CD14-positive monocyte (primary cell): ENCODE measurements around the gene ARMC6. TPM values are rescaled to one million over a fixed set of nuclear protein-coding genes. Genes with fewer than 3 reads are reported as not detected.
A peak's percentile ranks its signal among the peaks of the same experiment; 100 is the strongest.

Source experiments
- DNase-seq, 3 donors: peaks; one replicate each; pipeline ENCODE4 v3.0.0-alpha.2; 2011 to 2022
- H2AFZ ChIP-seq: 2 replicates; pipeline ENCODE4 v1.6.0; 2012; ENCODE audit warnings: mild to moderate bottlenecking, low read depth, low read length, inconsistent platforms; ENCODE audit not compliant: insufficient read depth, poor library complexity, severe bottlenecking
- H3K27ac ChIP-seq, 2 donors: 1 replicate in 1 of 2; 2 replicates in 1 of 2; pipeline ENCODE4 v1.5.1; 2012 to 2013; ENCODE audit warnings: low read length in 2 of 2, control low read depth in 1 of 2, inconsistent platforms in 1 of 2, low read depth in 1 of 2, mild to moderate bottlenecking in 1 of 2
- H3K27me3 ChIP-seq, 2 donors: one replicate each; pipeline versions ENCODE4 v1.6.0 to v1.6.1; 2011 to 2013; ENCODE audit warnings: low read length in 2 of 2; ENCODE audit not compliant: control insufficient read depth in 2 of 2, insufficient read depth in 2 of 2
- H3K36me3 ChIP-seq, 2 donors: replicated peaks in 1 of 2; 1 replicate in 1 of 2; 2 replicates in 1 of 2; pipeline versions ENCODE4 v1.5.1 to v1.6.1; 2012 to 2013; ENCODE audit warnings: low read length in 2 of 2, control low read depth in 1 of 2, inconsistent platforms in 1 of 2, mild to moderate bottlenecking in 1 of 2; ENCODE audit not compliant: insufficient read depth in 2 of 2, control insufficient read depth in 1 of 2
- H3K4me1 ChIP-seq, 2 donors: 1 replicate in 1 of 2; 2 replicates in 1 of 2; pipeline versions ENCODE4 v1.5.1 to v1.6.1; 2012 to 2013; ENCODE audit warnings: low read length in 2 of 2, control low read depth in 1 of 2, inconsistent platforms in 1 of 2, mild to moderate bottlenecking in 1 of 2, moderate library complexity in 1 of 2; ENCODE audit not compliant: insufficient read depth in 2 of 2, control insufficient read depth in 1 of 2
- H3K4me2 ChIP-seq: replicated peaks from 2 replicates; pipeline ENCODE3; 2012; ENCODE audit warnings: low read length, moderate library complexity, mild to moderate bottlenecking; ENCODE audit not compliant: poor library complexity, severe bottlenecking; ENCODE audit errors: extremely low read depth
- H3K4me3 ChIP-seq, 3 experiments: fragments of 200-600 bp in 1 of 3; sonication (generic) in 1 of 3; replicated peaks in 1 of 3; 1 replicate in 2 of 3; 2 replicates in 1 of 3; pipeline ENCODE4 v1.5.1; 2011 to 2013; ENCODE audit warnings: low read length in 3 of 3, mild to moderate bottlenecking in 3 of 3, control low read depth in 2 of 3, low read depth in 2 of 3, inconsistent platforms in 1 of 3, moderate library complexity in 1 of 3
- H3K79me2 ChIP-seq: 2 replicates; pipeline ENCODE4 v1.6.0; 2012; ENCODE audit warnings: mild to moderate bottlenecking, control low read depth, inconsistent platforms, low read length, moderate library complexity; ENCODE audit not compliant: insufficient read depth
- H3K9ac ChIP-seq: 2 replicates; pipeline ENCODE4 v1.6.0; 2017; ENCODE audit warnings: low read length, mild to moderate bottlenecking; ENCODE audit not compliant: insufficient read depth, poor library complexity, severe bottlenecking
- H3K9me3 ChIP-seq, 2 donors: replicated peaks in 1 of 2; 1 replicate in 1 of 2; 2 replicates in 1 of 2; pipeline versions ENCODE4 v1.5.1 to v1.6.1; 2012 to 2013; ENCODE audit warnings: low read length in 2 of 2, control low read depth in 1 of 2; ENCODE audit not compliant: control insufficient read depth in 1 of 2, insufficient read depth in 1 of 2
- H4K20me1 ChIP-seq: 2 replicates; pipeline ENCODE4 v1.6.0; 2012; ENCODE audit warnings: mild to moderate bottlenecking, low read length, control low read depth, moderate library complexity; ENCODE audit not compliant: insufficient read depth
- H3K27ac Mint-ChIP-seq, 7 donors: one replicate each; pipeline ENCODE4 v1.8.0; 2020; ENCODE audit warnings: mild to moderate bottlenecking in 7 of 7, mixed read lengths in 7 of 7, moderate library complexity in 6 of 7, inconsistent platforms in 2 of 7
- H3K27me3 Mint-ChIP-seq, 3 donors: one replicate each; pipeline ENCODE4 v1.8.0; 2021 to 2022; ENCODE audit warnings: low read depth in 3 of 3, mild to moderate bottlenecking in 3 of 3, mixed read lengths in 3 of 3, moderate library complexity in 3 of 3, inconsistent platforms in 1 of 3
- H3K36me3 Mint-ChIP-seq, 2 donors: one replicate each; pipeline ENCODE4 v1.8.0; 2020; ENCODE audit warnings: mixed read lengths in 2 of 2, inconsistent platforms in 1 of 2, mild to moderate bottlenecking in 1 of 2
- H3K4me1 Mint-ChIP-seq: one replicate; pipeline ENCODE4 v1.8.0; 2020; ENCODE audit warnings: mild to moderate bottlenecking, mixed read lengths
- H3K4me3 Mint-ChIP-seq, 2 donors: one replicate each; pipeline ENCODE4 v1.8.0; 2020; ENCODE audit warnings: mild to moderate bottlenecking in 2 of 2, mixed read lengths in 2 of 2, moderate library complexity in 1 of 2
- H3K9me3 Mint-ChIP-seq, 7 donors: one replicate each; pipeline ENCODE4 v1.8.0; 2020 to 2022; ENCODE audit warnings: mixed read lengths in 7 of 7, mild to moderate bottlenecking in 6 of 7, moderate library complexity in 6 of 7, inconsistent platforms in 2 of 7
- CTCF ChIP-seq: fragments of 200-600 bp; IDR thresholded peaks from one replicate; pipeline ENCODE4 v1.8.0; 2022; ENCODE audit warnings: antibody characterized with exemption, mild to moderate bottlenecking
- WGBS: methylation state at CpG from one replicate; pipeline ENCODE4 v1.1.5; 2013; ENCODE audit warnings: missing lambda C conversion rate; ENCODE audit not compliant: insufficient coverage; 5-methylcytosine and 5-hydroxymethylcytosine counted together
- intact Hi-C, 2 donors: fragments of 100-400 bp; cut with micrococcal nuclease; formaldehyde crosslinking; loops; one replicate each; pipeline versions ENCODE4 v1.15.0 to v1.15.1; 2023
- polyA minus RNA-seq: library from RNA; depleted of rRNA, polyadenylated mRNA; stranded (reverse); fragments of >200 nt; gene quantifications from 2 replicates; pipeline ENCODE4 v1.2.3, GENCODE V29; 2012
- polyA plus RNA-seq, 3 donors: library from polyadenylated mRNA; depleted of rRNA in 1 of 3; unstranded in 2 of 3; stranded (reverse) in 1 of 3; fragments of 300-500 nt in 2 of 3; fragments of >200 nt in 1 of 3; fragmentation: Illumina TruSeq in 2 of 3; gene quantifications; 1 replicate in 2 of 3; 2 replicates in 1 of 3; pipeline ENCODE4 v1.2.3, GENCODE V29; 2012 to 2021
- total RNA-seq, 12 experiments: library from RNA in 1 of 12; stranded (reverse) in 1 of 12; fragments of 120-200 nt in 1 of 12; gene quantifications; one replicate each; pipeline ENCODE4 v1.2.4 and lab custom pipeline; 2013 to 2026; ENCODE audit warnings: mixed read lengths in 6 of 12, inconsistent platforms in 1 of 12

ARMC6 gene
- 20.5 TPM for total RNA-seq (2013)
- polyA plus RNA-seq (10 to 100 TPM; 22.3 to 29.6 (median 26.1) TPM), polyA minus RNA-seq (29.1 and 39.3 TPM in 2 replicates), total RNA-seq (lab: John Stamatoyannopoulos, UW) (3.8 to 17.8 (median 10.2) reads per million in 11 experiments)

- no peaks in the 10 kb centered on the region for H3K9me3 Mint-ChIP-seq
- intact Hi-C loops: loop anchor here in 1 of 2 donors (2.0 to 5.0 kb wide), 2 partner anchors 101 to 115 kb away; partner anchors contain the start of genes COPE and DDX49
- under 1% methylated on average over 84 of the region's 94 CpGs for WGBS
- H4K20me1 ChIP-seq: peaks cover 51% of the 10 kb centered on the region
- no peaks in the 10 kb centered on the region for H3K27me3 ChIP-seq
- TF ChIP-seq CTCF: no peak
- H2AFZ ChIP-seq: peak within 1 kb of the TSS; percentile 80
- peak within 1 kb of the TSS; percentile 74 to 93 (median 88) for H3K4me3 ChIP-seq
- peaks cover 95% of the 10 kb centered on the region for H3K79me2 ChIP-seq
- DNase-seq: peak; percentile 81 to 84 (median 82)
- H3K4me2 ChIP-seq: peak within 1 kb of the TSS; percentile 97
- peak within 1 kb of the TSS; percentile 80 to 93 for H3K4me3 Mint-ChIP-seq
- peaks cover 8 to 44% of the 10 kb centered on the region in 2 donors for H3K36me3 ChIP-seq
- H3K9ac ChIP-seq: peak within 1 kb of the TSS; percentile 87
- H3K9me3 ChIP-seq: no peaks in the 10 kb centered on the region
- peaks cover 24 to 35% of the 10 kb centered on the region in 2 donors for H3K4me1 ChIP-seq
- peaks cover 30% of the 10 kb centered on the region for H3K4me1 Mint-ChIP-seq
- H3K27ac ChIP-seq: peak within 1 kb of the TSS; percentile 70 to 85
- H3K27me3 Mint-ChIP-seq: no peaks in the 10 kb centered on the region
- H3K27ac Mint-ChIP-seq: peak within 1 kb of the TSS; percentile 87 to 98 (median 95)
- H3K36me3 Mint-ChIP-seq: peaks cover 19 to 45% of the 10 kb centered on the region in 2 donors
Observed at GRCh38 chr19:19033426-19034203, at the start of gene ARMC6, which contains the start of gene SUGP2. TSS of gene ARMC6 (plus strand) at chr19:19033603. CDS start at chr19:19034210, 607 bp downstream. TSS of gene SUGP2 (minus strand) at chr19:19033517. CDS start at chr19:19031071, 2,446 bp downstream.

GRCh38 chr19:18984251-18984650, 49.2 kb upstream of the ARMC6 start:
- no peak overlapping the region for H3K4me3 Mint-ChIP-seq
- no peak overlapping the region for H3K4me3 ChIP-seq
- DNase-seq: no peak
- H3K4me2 ChIP-seq: no peak overlapping the region
- peaks cover 35% of the 10 kb centered on the region for H3K4me1 Mint-ChIP-seq
- H3K36me3 ChIP-seq: no peaks in the 10 kb centered on the region
- H3K27ac ChIP-seq: peak overlapping the region; percentile 77 to 82
- no peaks in the 10 kb centered on the region for H4K20me1 ChIP-seq
- peaks cover 0 to 3% (median 0%) of the 10 kb centered on the region in 3 donors for H3K27me3 Mint-ChIP-seq
- TF ChIP-seq CTCF: no peak
- no peak overlapping the region for H2AFZ ChIP-seq
- WGBS: 93% methylated on average over 2 of the region's 3 CpGs
- no peaks in the 10 kb centered on the region for H3K9me3 Mint-ChIP-seq
- no peak overlapping the region for H3K9ac ChIP-seq
- H3K27ac Mint-ChIP-seq: peak overlapping the region in 5 of 7 donors; percentile 50 to 95 (median 70)
- H3K4me1 ChIP-seq: peaks cover 32 to 37% of the 10 kb centered on the region in 2 donors
- no peaks in the 10 kb centered on the region for H3K36me3 Mint-ChIP-seq
- H3K79me2 ChIP-seq: no peaks in the 10 kb centered on the region
- no peaks in the 10 kb centered on the region for H3K27me3 ChIP-seq
- H3K9me3 ChIP-seq: no peaks in the 10 kb centered on the region
- intact Hi-C loops: no loop called here
